ENCODE data around the gene CABP1.

DNA sequence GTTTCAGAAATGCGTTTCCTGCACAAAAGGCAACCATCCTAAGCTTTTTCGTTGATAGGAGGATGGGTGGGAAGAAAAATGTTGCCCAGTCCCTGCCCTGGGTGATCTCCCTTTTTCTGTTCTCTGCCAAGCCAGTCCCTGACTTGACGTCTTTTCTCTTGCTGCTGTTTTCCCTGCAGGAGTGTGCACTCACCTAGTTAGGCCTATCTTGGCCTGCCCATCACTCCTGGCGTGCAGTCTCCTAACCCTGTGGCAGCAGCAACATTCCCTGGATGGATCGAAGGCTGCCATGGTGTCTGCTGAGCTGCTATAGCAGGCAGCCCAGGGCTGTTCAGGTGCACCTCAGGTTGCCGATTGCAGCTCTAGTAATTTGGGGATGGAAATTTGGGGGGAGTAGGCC is 71.0 kb downstream of the CABP1 start:
- TF ChIP-seq, protein P1, sequence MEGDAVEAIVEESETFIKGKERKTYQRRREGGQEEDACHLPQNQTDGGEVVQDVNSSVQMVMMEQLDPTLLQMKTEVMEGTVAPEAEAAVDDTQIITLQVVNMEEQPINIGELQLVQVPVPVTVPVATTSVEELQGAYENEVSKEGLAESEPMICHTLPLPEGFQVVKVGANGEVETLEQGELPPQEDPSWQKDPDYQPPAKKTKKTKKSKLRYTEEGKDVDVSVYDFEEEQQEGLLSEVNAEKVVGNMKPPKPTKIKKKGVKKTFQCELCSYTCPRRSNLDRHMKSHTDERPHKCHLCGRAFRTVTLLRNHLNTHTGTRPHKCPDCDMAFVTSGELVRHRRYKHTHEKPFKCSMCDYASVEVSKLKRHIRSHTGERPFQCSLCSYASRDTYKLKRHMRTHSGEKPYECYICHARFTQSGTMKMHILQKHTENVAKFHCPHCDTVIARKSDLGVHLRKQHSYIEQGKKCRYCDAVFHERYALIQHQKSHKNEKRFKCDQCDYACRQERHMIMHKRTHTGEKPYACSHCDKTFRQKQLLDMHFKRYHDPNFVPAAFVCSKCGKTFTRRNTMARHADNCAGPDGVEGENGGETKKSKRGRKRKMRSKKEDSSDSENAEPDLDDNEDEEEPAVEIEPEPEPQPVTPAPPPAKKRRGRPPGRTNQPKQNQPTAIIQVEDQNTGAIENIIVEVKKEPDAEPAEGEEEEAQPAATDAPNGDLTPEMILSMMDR (IDR thresholded peaks at IDR 0.05; ENCODE audit: low read length) = no peak
- TF ChIP-seq EZH2phosphoT487 (IDR thresholded peaks at IDR 0.05; ENCODE audit: low read length) = no peak
- no peak for TF ChIP-seq EZH2 (optimal IDR thresholded peaks at IDR 0.05; ENCODE audit: low read depth, low read length)

Measured in MM.1S (cell line).